CD1c-positive myeloid dendritic cell (primary cell): ENCODE results near the gene LELP1.
A peak's percentile ranks its signal among the peaks of the same experiment; 100 is the strongest.
"Not testable (repeated sequence)": the region's sequence is repeated elsewhere in the genome, so short reads cannot be mapped to it uniquely, and the experiment has no call there.

Source experiments
- DNase-seq: peaks from one replicate; pipeline ENCODE4 v3.0.0-alpha.2; 2016; ENCODE audit errors: extremely low spot score

The LELP1 gene

DNA sequence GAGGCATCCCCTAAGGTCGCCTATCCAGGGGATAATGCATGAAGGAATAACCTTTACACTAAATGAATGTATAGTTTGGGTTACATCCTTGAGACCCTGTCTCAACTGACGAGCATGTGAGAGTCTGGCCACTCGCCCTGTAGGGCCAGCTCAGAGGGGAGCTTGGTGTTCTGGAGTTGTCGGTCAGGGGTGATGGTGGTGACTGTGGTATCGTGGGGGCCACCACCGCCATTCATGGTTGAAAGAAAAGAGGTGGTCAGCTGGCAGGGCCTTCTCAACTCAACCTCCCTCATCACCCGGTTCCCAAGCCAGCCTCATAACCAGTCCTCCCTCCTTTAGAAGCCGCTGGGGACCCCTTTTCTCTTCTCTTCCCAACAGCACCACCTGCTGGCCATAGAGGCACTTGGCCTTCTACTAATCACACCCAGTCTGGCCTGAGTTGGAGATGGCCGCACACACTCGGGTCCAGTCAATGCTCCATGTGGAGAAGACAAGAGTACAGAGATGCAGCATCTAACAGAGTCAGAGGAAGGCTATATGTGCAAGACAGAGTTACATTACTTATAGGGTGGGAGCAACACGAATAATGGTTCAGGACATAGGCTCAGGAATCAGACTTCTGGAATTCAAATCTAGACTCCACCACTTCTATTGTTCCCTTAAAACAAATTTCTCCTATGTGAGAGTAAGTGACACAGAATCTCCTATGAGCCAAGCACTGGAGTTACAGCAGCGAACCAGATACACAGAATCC, 26.0 kb downstream of the LELP1 start:
- DNase-seq = not testable (repeated sequence)

DNA sequence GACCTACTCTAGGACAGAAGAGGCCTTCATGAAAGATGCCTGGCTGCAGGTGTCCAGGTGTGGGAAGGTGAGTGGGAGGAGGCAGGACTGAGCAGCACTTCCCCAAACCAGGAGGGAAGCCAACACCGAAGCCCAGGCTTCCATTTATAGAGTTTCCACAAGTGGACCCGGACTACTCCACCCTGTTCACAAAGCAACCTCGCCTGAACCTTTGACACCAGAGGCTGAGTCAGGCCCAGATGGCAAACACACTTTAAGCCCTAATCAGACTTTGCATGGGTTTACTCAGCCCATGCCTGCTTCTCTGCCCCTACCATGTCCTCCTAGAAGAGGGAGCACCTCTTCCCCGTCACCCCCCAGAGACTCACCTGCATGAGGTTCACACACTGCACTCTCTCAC, 28.1 kb downstream of the LELP1 start:
- DNase-seq = no peak

GRCh38 chr1:153231785-153232184, 28.6 kb downstream of the LELP1 start:
- DNase-seq = peak; percentile 44

DNA sequence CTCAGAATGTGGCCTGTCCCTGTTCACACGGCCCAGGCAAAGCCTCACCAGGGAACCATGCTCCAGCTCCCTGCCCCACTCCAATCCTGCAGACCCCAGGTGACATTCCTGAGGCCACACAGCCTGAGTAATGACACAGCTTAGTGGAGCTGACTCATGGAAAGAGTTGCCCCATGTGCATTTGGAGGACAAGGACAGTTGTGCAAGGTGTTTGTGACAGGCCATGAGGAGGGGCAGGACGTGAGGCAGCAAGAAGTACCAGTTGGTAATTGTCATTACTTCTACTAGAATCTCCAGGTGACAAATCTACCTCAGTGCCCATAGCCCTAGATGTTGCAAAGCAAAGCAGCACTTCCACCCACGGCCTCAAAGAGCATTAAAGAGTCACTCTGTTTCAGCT, 29.3 kb downstream of the LELP1 start:
- DNase-seq = peak; percentile 15

DNA sequence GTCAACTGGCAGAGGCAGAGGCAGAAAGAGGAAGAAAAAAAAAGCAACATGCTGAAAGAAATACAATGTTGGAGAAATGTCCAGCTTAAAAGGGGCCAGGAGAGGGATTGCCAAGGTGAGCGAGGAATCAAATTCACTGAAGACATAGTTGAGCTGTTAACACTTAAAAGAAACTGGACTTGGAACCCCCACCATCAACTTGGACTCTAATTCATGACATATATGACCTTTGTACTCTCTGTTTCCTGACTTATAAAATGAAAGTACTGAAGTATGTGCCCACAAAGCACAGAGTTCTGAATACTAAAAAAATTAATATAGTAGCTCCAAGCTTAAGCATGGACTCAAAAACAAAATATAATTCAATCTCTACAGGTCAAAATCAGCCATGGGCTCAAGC, 30.2 kb downstream of the LELP1 start:
- DNase-seq = no peak

DNA sequence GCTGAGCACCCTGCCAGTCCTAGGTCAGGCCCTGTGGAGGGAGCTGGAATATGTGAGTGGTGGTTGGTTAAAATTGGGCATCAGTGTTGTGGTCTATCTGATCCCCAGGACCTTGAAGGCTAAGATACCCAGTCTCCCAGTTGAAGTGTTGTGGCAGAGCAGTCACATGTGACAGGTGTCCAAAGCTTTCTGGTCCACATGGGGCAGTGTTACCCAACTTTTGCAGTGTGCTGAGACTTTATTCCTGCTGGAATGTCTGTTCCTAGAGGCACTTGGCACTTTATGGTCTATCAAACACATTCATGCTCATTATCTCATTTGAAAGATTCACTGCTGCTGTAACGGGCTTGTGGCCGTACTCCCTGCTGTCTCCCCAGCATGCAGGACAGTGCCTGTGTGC, 35.3 kb downstream of the LELP1 start:
- DNase-seq = peak; percentile 11

DNA sequence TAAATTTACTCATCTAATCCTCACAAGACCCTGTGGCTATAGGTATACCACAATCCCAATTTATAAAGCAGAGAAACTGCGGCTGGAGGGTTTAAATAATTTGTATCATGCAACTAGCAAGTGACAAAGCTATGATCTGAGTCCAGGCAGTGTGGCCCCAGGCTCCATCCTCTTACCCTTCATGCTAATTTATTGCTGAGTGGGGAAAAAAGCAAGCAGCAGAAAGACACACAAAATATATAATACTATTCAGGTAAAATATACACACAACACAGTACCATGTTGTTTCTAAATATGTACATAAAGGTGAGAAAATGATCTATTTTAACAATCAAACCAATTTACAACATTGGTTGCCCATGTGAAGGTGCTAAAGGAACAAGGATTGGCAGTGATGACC, 38.9 kb downstream of the LELP1 start:
- no peak for DNase-seq

DNA sequence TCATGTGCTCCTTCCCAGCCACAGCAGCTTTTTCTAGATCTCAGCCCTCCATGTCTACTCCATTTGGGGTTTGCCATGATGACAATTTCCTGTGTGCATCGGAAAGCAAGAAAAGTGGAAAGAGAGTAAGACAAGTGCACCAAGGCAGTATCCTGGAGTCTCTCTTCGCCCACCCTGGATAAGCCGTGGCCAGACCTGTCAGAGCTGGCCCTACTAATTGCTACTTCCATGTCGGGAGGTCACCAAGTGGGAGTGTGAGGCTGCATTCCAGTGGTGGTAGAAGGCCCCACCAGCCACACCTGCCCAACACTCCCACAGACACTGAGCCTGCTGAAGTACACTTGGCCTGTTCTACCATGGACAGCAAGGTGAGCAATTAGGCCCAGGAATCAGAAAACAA, 42.2 kb downstream of the LELP1 start:
- DNase-seq = no peak

- no peak for DNase-seq
These were observed 42.8 kb downstream of the LELP1 start for GRCh38 chr1:153246018-153246417.

GRCh38 chr1:153246825-153247224, 43.6 kb downstream of the LELP1 start:
- DNase-seq = no peak

GRCh38 chr1:153248176-153248879, 45.1 kb downstream of the LELP1 start:
- no peak for DNase-seq

DNA sequence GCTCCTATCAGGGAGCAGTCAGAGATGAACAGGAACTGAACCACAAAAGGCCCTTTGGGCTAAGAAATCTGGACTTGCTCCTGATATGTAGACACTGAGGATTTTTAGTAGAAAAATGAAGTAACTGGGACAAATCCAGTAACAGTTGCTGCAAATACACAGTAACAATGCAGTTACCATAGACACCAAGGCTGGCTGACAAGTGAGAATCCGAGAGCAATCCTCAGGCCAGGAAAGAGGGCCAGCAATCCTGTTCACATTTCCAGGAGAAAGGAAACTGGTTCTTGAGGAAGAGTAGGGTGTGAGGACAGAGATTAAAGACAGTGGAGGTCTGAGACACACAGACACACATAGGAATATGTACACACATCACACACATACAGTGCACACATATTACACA, 46.9 kb downstream of the LELP1 start:
- DNase-seq = no peak

DNA sequence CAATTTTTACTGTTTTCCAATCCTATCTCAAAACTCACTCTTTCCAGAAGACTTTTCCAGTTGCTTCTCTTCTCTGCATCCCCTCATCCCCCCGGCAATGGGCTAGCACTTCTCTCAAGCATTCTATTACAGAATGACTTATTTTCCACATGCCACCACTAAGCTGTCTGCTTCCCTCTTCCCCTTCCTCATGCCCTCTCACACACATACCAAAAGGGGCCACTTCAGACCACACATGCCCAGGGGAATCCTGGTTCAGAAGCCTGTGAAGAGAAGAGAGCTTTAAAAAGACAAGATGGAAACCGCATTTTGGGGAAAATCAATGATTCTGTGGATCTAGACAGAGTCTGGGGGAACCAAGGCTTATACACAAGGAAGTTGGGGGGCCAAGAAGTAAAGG, 47.9 kb downstream of the LELP1 start:
- no peak for DNase-seq

- DNase-seq = no peak
These were observed 48.3 kb downstream of the LELP1 start for GRCh38 chr1:153251562-153251961.

- no peak for DNase-seq
These were observed 48.8 kb downstream of the LELP1 start for GRCh38 chr1:153251988-153252387.

- DNase-seq = no peak
These were observed 49.8 kb downstream of the LELP1 start for GRCh38 chr1:153253076-153253475.

DNA sequence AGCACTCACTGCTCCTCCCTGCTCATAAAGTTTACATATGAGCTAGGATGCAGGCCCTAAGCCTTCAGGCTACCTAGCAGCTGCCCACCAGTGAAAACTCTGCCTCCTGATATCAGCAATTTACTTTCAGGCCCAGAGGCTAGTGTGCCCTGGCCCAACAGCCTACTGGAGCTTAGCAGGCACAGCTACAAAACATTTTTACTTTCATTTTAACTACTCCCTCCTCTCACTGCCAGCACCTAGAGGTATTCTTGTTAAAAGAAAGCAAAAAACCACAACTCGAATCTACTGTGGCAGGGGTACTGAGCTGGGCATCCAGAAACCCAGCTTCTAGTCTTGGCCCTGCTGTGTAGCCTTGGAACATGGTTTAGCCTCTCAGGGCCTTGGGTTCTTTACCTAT, 50.5 kb downstream of the LELP1 start:
- no peak for DNase-seq
